ENCODE data around the gene VSIG2.

Gene VSIG2

DNA sequence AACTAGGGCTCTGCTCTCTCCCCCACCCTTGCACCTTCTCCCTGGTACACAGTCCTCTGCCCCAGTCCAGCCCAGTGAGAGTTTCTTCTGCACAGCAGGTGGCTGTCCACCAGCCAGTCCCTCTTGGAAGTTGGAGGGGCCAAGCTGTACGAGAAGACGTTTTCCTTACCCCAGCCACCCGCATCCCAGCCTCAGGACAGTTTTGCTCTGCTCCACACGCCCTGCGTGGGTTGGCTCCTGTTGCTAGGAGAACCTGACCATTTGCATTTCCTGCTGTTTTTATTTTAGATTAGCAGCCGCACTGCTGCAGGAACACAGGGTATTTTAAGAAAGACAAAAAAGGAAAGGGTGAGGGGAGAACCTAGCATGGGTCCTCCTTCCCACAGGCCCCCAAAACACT lies 29.9 kb downstream of the VSIG2 start:
- no peak for DNase-seq (ENCODE audit: low spot score)

DNA sequence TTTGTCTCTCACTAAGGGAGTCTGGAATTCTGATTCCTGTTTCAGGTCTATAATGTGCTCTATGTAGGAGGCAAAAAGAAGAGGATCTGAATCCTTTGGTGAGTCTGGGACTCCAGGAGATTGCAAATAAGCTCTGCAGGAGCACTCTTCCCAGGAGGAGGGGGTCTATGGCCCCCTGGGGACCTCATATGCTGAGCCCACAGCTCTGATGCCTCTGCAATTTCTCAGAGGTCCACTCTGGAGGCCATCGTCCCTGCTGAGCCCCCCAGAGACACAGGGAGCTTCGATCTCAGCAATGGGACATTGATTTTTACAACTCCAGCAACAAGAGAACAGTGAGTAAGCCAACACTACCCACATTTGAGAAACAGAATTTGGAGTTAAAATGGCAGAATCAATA lies 32.5 kb downstream of the VSIG2 start:
- DNase-seq (ENCODE audit: low spot score): no peak

DNA sequence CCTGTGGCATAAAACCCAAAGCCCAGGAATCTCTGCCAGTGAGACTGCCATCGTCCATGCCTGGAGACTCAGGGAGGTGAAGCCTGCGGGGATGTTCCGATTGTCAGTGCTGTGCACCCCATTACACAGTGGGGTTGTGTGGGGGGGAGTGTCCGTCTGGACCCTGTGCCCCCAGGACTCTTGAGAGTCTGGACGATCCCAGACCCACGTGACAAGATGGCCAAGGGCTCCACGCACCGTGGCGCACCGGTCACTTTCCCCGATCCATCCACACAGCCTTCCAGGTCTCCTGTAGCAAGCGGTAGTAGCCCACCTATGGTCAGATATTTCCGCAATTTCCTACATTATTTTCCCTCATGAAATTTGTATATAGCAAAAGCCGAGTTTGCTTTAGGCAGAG lies 33.3 kb downstream of the VSIG2 start:
- DNase-seq (ENCODE audit: low spot score): no peak

DNA sequence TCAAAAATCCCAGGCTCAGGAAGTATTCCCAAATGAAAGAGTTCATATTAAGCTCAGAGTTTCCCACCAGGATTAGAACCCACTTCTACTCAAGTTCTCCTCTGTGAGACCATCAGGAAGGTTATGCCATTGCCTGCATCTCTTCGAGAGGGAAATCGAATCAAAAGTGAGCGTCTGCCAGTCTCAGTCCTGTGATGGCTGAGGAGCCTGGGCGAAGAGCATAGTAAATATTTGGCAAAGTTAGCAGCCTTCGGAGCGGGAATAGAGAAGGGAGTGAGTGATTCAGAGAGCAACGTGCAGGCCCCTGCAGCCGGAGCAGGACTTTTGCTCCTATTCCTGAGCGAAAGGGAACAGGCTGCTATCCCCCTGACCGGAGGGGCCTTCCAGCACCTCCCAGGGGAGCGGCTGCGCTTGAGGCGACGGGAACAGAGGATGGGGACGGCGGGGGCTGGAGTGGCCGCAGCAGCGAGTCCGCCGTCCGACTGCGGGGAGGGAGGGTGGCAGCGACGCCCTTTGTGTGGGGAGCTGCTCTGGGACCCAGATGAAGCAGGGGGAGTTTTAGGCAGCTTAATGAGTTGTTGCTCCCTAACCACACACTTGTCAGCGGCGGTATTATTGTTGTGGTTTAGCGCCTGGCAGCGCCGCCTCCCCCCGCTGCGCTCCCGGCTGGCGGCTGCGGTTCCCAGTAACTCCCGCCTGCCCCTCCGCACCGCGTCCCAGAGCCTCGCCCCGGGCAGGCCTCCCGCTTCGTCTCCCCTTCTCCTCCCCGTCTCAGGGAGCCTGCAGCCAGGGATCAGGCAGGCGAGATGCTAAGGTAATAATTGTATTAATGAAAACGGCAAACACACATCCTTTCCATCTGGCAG lies 34.0 kb downstream of the VSIG2 start:
- no peak for DNase-seq (ENCODE audit: low spot score)

DNA sequence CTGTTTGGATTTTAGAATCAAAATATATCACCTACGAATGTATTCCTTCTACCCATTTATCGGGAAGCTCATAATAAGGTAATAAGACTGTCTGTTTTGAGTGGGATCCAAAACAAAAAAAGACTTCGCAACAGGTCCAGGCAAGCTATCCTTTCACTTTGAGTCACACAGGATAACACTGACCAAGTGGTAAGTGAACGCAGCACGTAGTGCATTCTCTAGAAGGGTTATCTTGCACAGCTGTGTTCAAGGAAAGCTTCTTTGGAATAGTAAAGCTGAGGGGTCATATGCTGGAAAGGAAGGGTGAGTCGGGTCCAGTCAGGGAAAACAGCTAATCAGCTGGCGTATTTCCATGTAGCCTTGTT lies 34.7 kb downstream of the VSIG2 start:
- DNase-seq (ENCODE audit: low spot score): no peak

DNA sequence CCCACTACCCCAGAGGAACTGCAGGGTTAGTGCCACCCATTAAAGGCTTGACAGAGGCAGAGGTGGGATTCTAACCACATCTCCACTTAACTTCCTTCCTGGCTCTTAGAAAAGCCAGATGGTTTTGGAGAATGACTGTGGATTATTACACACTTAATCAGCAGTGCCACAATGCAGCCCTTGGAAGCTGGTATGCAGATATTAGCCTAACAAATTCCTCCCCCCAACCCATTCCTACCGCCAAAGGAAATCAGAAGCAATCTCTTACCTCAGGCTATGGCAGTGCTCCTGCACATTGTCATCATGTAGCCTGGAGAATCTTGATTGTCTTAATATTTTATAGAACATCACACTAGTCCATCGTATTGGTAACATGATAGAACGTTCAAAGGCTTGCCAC lies 35.5 kb downstream of the VSIG2 start:
- DNase-seq (ENCODE audit: low spot score): no peak

DNA sequence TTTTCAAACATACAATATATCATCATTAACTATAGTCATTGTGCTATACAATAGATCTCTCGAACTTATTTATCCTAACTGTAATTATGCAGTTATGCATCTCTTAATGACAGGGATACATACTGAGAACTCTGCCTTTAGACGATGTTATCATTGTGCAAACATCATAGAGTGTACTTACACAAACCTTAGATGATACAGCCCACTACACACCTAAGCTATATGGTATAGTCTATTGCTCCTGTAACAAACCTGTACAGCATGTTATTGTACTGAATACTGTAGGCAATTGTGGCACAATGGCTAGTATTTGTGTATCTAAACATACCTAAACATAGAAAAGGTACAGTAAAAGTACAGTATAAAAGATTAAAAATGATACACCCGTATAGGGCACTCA lies 39.7 kb downstream of the VSIG2 start:
- no peak for DNase-seq (ENCODE audit: low spot score)

DNA sequence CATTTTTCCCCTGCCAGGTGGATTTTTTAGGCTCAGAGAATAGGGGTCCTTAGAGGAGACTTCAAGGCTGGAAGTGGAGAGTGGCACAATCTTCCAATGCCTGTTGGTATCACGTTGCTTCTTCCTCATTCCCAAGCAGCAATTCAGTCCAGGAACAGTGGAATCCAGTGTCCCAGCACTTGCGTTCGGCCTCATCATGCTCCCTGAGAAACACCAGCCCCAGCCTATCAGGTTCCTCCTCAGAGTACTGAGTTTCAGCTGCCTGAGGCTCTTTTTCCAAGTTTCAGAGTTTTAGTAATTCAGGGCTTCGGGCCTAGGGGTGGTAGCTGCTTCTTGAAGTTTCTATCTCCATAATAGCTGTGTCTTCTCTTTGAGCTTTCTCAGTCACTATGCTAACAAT lies 44.2 kb downstream of the VSIG2 start:
- DNase-seq (ENCODE audit: low spot score): no peak

DNA sequence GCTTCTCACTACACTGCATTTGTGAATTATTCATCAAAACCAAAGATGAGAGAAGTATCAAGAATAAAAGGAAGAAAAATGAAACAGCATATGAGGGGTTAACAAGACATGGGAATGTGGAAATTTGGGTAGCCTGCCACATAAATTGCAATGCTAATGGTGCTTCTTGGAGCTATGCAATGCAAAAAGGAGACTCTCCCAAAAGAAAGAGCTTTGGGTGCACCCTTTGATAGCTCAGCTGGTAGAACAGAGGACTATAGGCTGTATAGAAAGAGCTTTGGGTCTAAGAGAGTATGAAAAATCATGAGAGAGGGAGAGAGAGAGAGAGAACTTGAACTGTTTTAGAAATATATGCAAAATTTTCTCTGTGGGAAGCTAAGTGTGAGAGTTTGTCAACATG lies 52.0 kb downstream of the VSIG2 start:
- no peak for DNase-seq (ENCODE audit: low spot score)

DNA sequence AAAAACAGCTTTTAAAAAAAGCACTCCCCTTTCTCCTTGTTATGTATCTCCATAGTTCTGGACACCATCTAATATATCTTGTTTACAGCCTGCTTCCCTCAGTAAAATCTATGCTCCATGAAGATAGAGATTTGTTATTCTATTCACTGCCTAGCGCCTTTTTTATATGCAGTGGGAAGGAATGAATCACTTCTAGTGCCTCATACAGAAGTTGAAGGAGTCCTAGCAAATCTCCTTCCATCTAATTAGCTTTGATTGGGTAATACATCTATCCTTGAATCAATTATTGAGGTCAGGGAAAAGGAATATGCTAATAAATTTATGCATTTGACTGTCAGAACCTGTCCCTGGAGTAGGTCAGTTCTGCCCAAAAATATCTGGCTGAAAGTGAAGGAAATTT lies 52.5 kb downstream of the VSIG2 start:
- DNase-seq (ENCODE audit: low spot score): no peak

Measured in germinal center (tissue), 1 donor.